Ishikawa (cell line): ENCODE results near the gene ARMC3.

Experiments used
- EGR1 ChIP-seq: IDR thresholded peaks from 2 replicates; pipeline ENCODE4 v1.6.1; 2012
- EP300 ChIP-seq: IDR thresholded peaks from 2 replicates; pipeline ENCODE4 v1.6.1; 2012; ENCODE audit warnings: borderline replicate concordance
- RAD21 ChIP-seq: IDR thresholded peaks from 2 replicates; pipeline ENCODE4 v1.6.1; 2012; ENCODE audit warnings: low read depth
- TCF12 ChIP-seq: IDR thresholded peaks from 2 replicates; pipeline ENCODE4 v1.6.1; 2012; ENCODE audit warnings: low read depth
- YY1 ChIP-seq: IDR thresholded peaks from 2 replicates; pipeline ENCODE4 v1.6.1; 2012; ENCODE audit warnings: low read depth

DNA sequence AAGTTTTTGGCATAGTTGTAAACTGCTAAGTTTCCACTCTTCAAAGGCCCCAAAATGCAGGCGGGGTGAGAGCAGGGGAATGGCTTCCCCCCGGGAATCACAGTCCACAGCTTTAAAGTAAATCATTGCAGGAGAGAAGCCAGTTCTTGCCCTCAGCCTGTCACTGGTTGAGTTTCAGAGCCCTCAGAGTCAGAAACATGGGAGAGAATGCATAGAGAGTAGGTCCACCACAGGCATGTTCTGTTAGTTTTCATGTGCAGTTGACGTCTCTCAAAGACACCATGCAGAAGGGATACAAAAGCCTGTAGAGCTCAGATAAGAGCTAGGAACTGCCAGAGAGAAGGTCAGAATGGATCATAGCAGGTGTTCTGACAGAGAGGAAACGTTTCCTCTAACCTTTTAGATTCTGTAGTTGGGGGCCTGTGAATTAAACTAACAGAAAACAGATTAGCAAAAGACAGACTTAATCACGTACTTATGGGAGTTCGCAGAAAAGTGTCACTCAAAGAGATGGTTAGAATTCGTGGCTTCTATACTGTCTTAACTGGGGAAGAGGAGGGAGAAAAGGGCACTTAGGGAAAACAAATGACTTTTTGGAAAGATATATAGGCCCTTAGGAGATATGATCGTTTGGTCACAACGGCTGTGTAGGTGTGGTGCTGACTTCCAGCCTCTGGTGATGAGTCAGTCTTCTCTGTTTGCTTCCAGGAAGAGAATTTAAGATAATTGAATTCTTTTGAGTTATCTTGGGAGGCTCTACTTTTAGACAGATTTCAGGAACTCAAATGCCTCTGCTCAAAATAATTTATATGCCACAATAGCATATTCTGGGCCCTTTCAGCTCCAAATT lies 119.6 kb downstream of the ARMC3 start:
- TF ChIP-seq EGR1 (no peak), EP300 (no peak), TCF12 (no peak), YY1 (no peak), RAD21 (no peak)
